ENCODE data around the gene CYP19A1. TPM values are rescaled to one million over a fixed set of nuclear protein-coding genes. Genes with fewer than 3 reads are reported as not detected.

The CYP19A1 gene
- total RNA-seq, 6 experiments from 2014 or later, result 0.57 TPM; not detected in 5

- H3K4me3 Mint-ChIP-seq, result no peak overlapping the region
- no peaks in the 10 kb centered on the region for H3K36me3 Mint-ChIP-seq (ENCODE audit: low read depth)
- H3K9me3 Mint-ChIP-seq, result no peaks in the 10 kb centered on the region
- peaks cover 42% of the 10 kb centered on the region for H3K27me3 Mint-ChIP-seq (ENCODE audit: insufficient read depth)
- no peak for DNase-seq
- H3K4me1 Mint-ChIP-seq (ENCODE audit: low read depth), result no peaks in the 10 kb centered on the region
- TF ChIP-seq CTCF (IDR thresholded peaks at IDR 0.05), result no peak
- no peak overlapping the region for H3K27ac Mint-ChIP-seq
Observed at GRCh38 chr15:51298620-51299019, 39.8 kb downstream of the CYP19A1 start.

GRCh38 chr15:51290720-51291119 is 47.7 kb downstream of the CYP19A1 start:
- Mint-ChIP-seq H3K9me3 (no peaks in the 10 kb centered on the region), H3K4me3 (no peak overlapping the region)

GRCh38 chr15:51289290-51289689 is 49.1 kb downstream of the CYP19A1 start:
- DNase-seq, result no peak
- Mint-ChIP-seq H3K9me3 (no peaks in the 10 kb centered on the region), H3K36me3 (ENCODE audit: low read depth) (no peaks in the 10 kb centered on the region), H3K4me3 (no peak overlapping the region), H3K4me1 (ENCODE audit: low read depth) (no peaks in the 10 kb centered on the region), H3K27me3 (ENCODE audit: insufficient read depth) (peaks cover 40% of the 10 kb centered on the region), H3K27ac (no peak overlapping the region)
- TF ChIP-seq CTCF (IDR thresholded peaks at IDR 0.05), result no peak

More at GRCh38 chr15:51290720-51291119, 47.7 kb downstream of the CYP19A1 start:
- Mint-ChIP-seq H3K4me1 (ENCODE audit: low read depth) (no peaks in the 10 kb centered on the region), H3K27ac (no peak overlapping the region), H3K36me3 (ENCODE audit: low read depth) (no peaks in the 10 kb centered on the region), H3K27me3 (ENCODE audit: insufficient read depth) (peaks cover 42% of the 10 kb centered on the region)
- no peak for TF ChIP-seq CTCF (IDR thresholded peaks at IDR 0.05)
- no peak for DNase-seq

GRCh38 chr15:51288143-51289065 is 50.0 kb downstream of the CYP19A1 start:
- no peak for TF ChIP-seq CTCF (IDR thresholded peaks at IDR 0.05)
- H3K36me3 Mint-ChIP-seq (ENCODE audit: low read depth), result no peaks in the 10 kb centered on the region
- H3K27me3 Mint-ChIP-seq (ENCODE audit: insufficient read depth), result peaks cover 44% of the 10 kb centered on the region
- no peaks in the 10 kb centered on the region for H3K4me1 Mint-ChIP-seq (ENCODE audit: low read depth)
- no peak overlapping the region for H3K27ac Mint-ChIP-seq
- DNase-seq, result no peak
- no peak overlapping the region for H3K4me3 Mint-ChIP-seq
- no peaks in the 10 kb centered on the region for H3K9me3 Mint-ChIP-seq

GRCh38 chr15:51286816-51287215 is 51.6 kb downstream of the CYP19A1 start:
- Mint-ChIP-seq H3K9me3 (no peaks in the 10 kb centered on the region), H3K36me3 (ENCODE audit: low read depth) (no peaks in the 10 kb centered on the region), H3K27me3 (ENCODE audit: insufficient read depth) (peaks cover 40% of the 10 kb centered on the region), H3K27ac (no peak overlapping the region), H3K4me1 (ENCODE audit: low read depth) (peaks cover 12% of the 10 kb centered on the region; the same call in 1 of the 2 replicates), H3K4me3 (no peak overlapping the region)
- no peak for DNase-seq
- TF ChIP-seq CTCF (IDR thresholded peaks at IDR 0.05), result no peak
